IMR-90 (cell line): ENCODE results near the gene CD1D. TPM values are rescaled to one million over a fixed set of nuclear protein-coding genes. Genes with fewer than 3 reads are reported as not detected.

Experiments used
- ATAC-seq: fragments of 200-7000 bp; cut with Tn5 transposase; 2 replicates; pipeline ENCODE4 v1.9.1; 2020; ENCODE audit warnings: low read depth, mild to moderate bottlenecking, moderate library complexity
- BruUV-seq: library from RNA; stranded (reverse); fragments of 400-500 nt; replicated peaks from 2 replicates; lab custom pipeline; 2021; lab: Mats Ljungman, UMichigan
- CTCF ChIA-PET: fragments of 300-600 bp; formaldehyde crosslinking; extraction: SDS; loops from one replicate; lab custom pipeline; 2021; ENCODE audit warnings: antibody characterized with exemption; lab: Yijun Ruan, JAX
- POLR2A ChIA-PET: fragments of 300-600 bp; sonication (Branson Sonifier 250); formaldehyde crosslinking; loops from one replicate; lab custom pipeline; 2022; ENCODE audit warnings: antibody characterized with exemption; ENCODE audit not compliant: unreplicated experiment; lab: Charles Lee
- DNase-seq: peaks from one replicate; pipeline ENCODE4 v3.0.0; 2013
- H2AFZ ChIP-seq: replicated peaks from 2 replicates; pipeline ENCODE3; 2013; ENCODE audit warnings: low read length, mild to moderate bottlenecking; ENCODE audit not compliant: poor library complexity
- H2AK5ac ChIP-seq: 2 replicates; pipeline ENCODE4 v1.6.1; 2013; ENCODE audit warnings: low read depth, low read length, inconsistent platforms
- H2AK9ac ChIP-seq: replicated peaks from 2 replicates; pipeline ENCODE3; 2013; ENCODE audit warnings: mild to moderate bottlenecking, low read depth, low read length, moderate library complexity; ENCODE audit not compliant: poor library complexity
- H2BK120ac ChIP-seq: 2 replicates; pipeline ENCODE4 v1.6.1; 2013; ENCODE audit warnings: low read depth, low read length, inconsistent platforms
- H2BK15ac ChIP-seq: 3 replicates; pipeline ENCODE4 v1.6.1; 2013; ENCODE audit warnings: low read depth, low read length, inconsistent platforms
- H2BK20ac ChIP-seq: 2 replicates; pipeline ENCODE4 v1.6.1; 2013; ENCODE audit warnings: low read depth, mild to moderate bottlenecking, inconsistent platforms, low read length, moderate library complexity
- H2BK5ac ChIP-seq: 2 replicates; pipeline ENCODE4 v1.6.1; 2013; ENCODE audit warnings: mild to moderate bottlenecking, low read depth, low read length, inconsistent platforms; ENCODE audit not compliant: poor library complexity, severe bottlenecking
- H3K14ac ChIP-seq: replicated peaks from 2 replicates; pipeline ENCODE4 v1.6.1; 2013; ENCODE audit warnings: low read depth, low read length, inconsistent platforms
- H3K18ac ChIP-seq: 2 replicates; pipeline ENCODE4 v1.6.1; 2013; ENCODE audit warnings: low read depth, low read length, control low read depth
- H3K23ac ChIP-seq: 2 replicates; pipeline ENCODE4 v1.6.1; 2013; ENCODE audit warnings: low read depth, low read length, inconsistent platforms
- H3K27ac ChIP-seq: 2 replicates; pipeline ENCODE4 v1.5.1; 2013; ENCODE audit warnings: mild to moderate bottlenecking, control low read depth, low read length; ENCODE audit not compliant: insufficient read depth
- H3K27me3 ChIP-seq: 2 replicates; pipeline ENCODE4 v1.6.1; 2013; ENCODE audit warnings: low read length; ENCODE audit not compliant: control insufficient read depth, insufficient read depth
- H3K36me3 ChIP-seq: 2 replicates; pipeline ENCODE4 v1.6.1; 2013; ENCODE audit warnings: low read length, mixed read lengths; ENCODE audit not compliant: control insufficient read depth, insufficient read depth
- H3K4ac ChIP-seq: 2 replicates; pipeline ENCODE4 v1.6.1; 2013; ENCODE audit warnings: low read depth, low read length, inconsistent platforms
- H3K4me1 ChIP-seq: 2 replicates; pipeline ENCODE4 v1.6.1; 2013; ENCODE audit warnings: low read length, mixed read lengths; ENCODE audit not compliant: control insufficient read depth, insufficient read depth
- H3K4me2 ChIP-seq: 2 replicates; pipeline ENCODE4 v1.6.1; 2013; ENCODE audit warnings: low read depth, mild to moderate bottlenecking, control low read depth, low read length, moderate library complexity
- H3K4me3 ChIP-seq: 2 replicates; pipeline ENCODE4 v1.5.1; 2013; ENCODE audit warnings: low read depth, mild to moderate bottlenecking, control low read depth, low read length, moderate library complexity; ENCODE audit not compliant: insufficient read depth
- H3K56ac ChIP-seq: 2 replicates; pipeline ENCODE4 v1.6.1; 2013; ENCODE audit warnings: low read length, inconsistent platforms; ENCODE audit not compliant: insufficient read depth; ENCODE audit errors: extremely low read depth
- H3K79me1 ChIP-seq, 2 experiments: 2 replicates each; pipeline ENCODE4 v1.6.1; 2013; ENCODE audit warnings: low read length in 2 of 2, inconsistent platforms in 1 of 2, low read depth in 1 of 2
- H3K9ac ChIP-seq: 2 replicates; pipeline ENCODE4 v1.6.1; 2013; ENCODE audit warnings: low read depth, low read length, control low read depth
- H3K9me1 ChIP-seq: 2 replicates; pipeline ENCODE4 v1.6.1; 2013; ENCODE audit warnings: low read length, inconsistent platforms; ENCODE audit not compliant: insufficient read depth
- H3K9me3 ChIP-seq: 2 replicates; pipeline ENCODE4 v1.6.1; 2013; ENCODE audit warnings: low read length; ENCODE audit not compliant: control insufficient read depth, insufficient read depth
- H4K20me1 ChIP-seq: 2 replicates; pipeline ENCODE4 v1.6.1; 2013; ENCODE audit warnings: low read length, inconsistent platforms; ENCODE audit not compliant: insufficient read depth
- H4K5ac ChIP-seq: 2 replicates; pipeline ENCODE4 v1.6.1; 2013; ENCODE audit warnings: mild to moderate bottlenecking, low read depth, low read length, control low read depth
- H4K8ac ChIP-seq, 2 experiments: 2 replicates each; pipeline ENCODE4 v1.6.1; 2013; ENCODE audit warnings: low read depth in 2 of 2, low read length in 2 of 2, control low read depth in 1 of 2, inconsistent platforms in 1 of 2
- H4K91ac ChIP-seq: 2 replicates; pipeline ENCODE4 v1.6.1; 2013; ENCODE audit warnings: low read depth, low read length, inconsistent platforms; ENCODE audit not compliant: insufficient read depth
- CEBPB ChIP-seq: IDR thresholded peaks from 2 replicates; pipeline ENCODE4 v1.6.1; 2012; ENCODE audit warnings: low read depth, low read length, improper control_type of control experiment
- CHD1 ChIP-seq: IDR thresholded peaks from 2 replicates; pipeline ENCODE4 v1.6.1; 2012; ENCODE audit warnings: low read depth, low read length, improper control_type of control experiment
- MAFK ChIP-seq: IDR thresholded peaks from 2 replicates; pipeline ENCODE4 v1.6.1; 2012; ENCODE audit warnings: low read depth, low read length, improper control_type of control experiment
- SMC3 ChIP-seq: fragments of 150-350 bp; IDR thresholded peaks from 2 replicates; pipeline ENCODE4 v1.6.1; 2016; ENCODE audit warnings: low read depth, mild to moderate bottlenecking, antibody characterized with exemption, low read length, moderate library complexity
- USF2 ChIP-seq: fragments of 150-350 bp; IDR thresholded peaks from 2 replicates; pipeline ENCODE4 v1.6.1; 2017; ENCODE audit warnings: mild to moderate bottlenecking, antibody characterized with exemption, low read length, low read depth
- WGBS, 2 experiments: methylation state at CpG; one replicate each; pipeline versions ENCODE4 v1.1.5 to v1.1.7; 2013; ENCODE audit warnings: missing lambda C conversion rate in 2 of 2; ENCODE audit not compliant: insufficient read length in 1 of 2; ENCODE audit errors: extremely low coverage in 2 of 2; 5-methylcytosine and 5-hydroxymethylcytosine counted together
- dilution Hi-C: fragments of 300-500 bp; cut with HindIII; formaldehyde crosslinking; loops from one replicate; pipeline ENCODE4 v1.14.3; 2018; ENCODE audit warnings: low sequenced_read_pairs; ENCODE audit not compliant: unreplicated experiment
- in situ Hi-C: fragments of 300-500 bp; cut with MboI; formaldehyde crosslinking; loops from 3 replicates; pipeline ENCODE4 v1.14.3; 2019; ENCODE audit warnings: low sequenced_read_pairs, inconsistent platforms, mixed read lengths
- intact Hi-C: fragments of 100-400 bp; cut with micrococcal nuclease; formaldehyde crosslinking; loops from 2 replicates; pipeline ENCODE4 v1.10.0; 2022
- polyA plus RNA-seq, 3 experiments: library from polyadenylated mRNA; depleted of rRNA; stranded (reverse); fragments of >200 nt; gene quantifications; 2 replicates each; pipeline ENCODE4 v1.2.3, GENCODE V29; 2012; ENCODE audit warnings: low replicate concordance in 1 of 3
- total RNA-seq: library from RNA; depleted of rRNA; stranded (reverse); fragments of >200 nt; gene quantifications from 2 replicates; pipeline ENCODE4 v1.2.3, GENCODE V29; 2012

The CD1D gene
- total and polyA plus RNA-seq, 2 of the 4 experiments (the other 2 are of a cell fraction) = not detected

- peak overlapping the region; percentile 82 for H3K14ac ChIP-seq
- POLR2A ChIA-PET = no interaction called here
Measured at GRCh38 chr1:158149577-158150269, 31.0 kb upstream of the CD1D start.

More at GRCh38 chr1:158149577-158150269, 31.0 kb upstream of the CD1D start:
- 8% methylated on average over 12 of the region's 31 CpGs; no CpG with 5 or more reads in 1 of the 2 experiments for WGBS, 2 experiments
- Histone ChIP-seq H4K5ac (peak overlapping the region; percentile 99), H3K23ac (peak overlapping the region; percentile 28; the same call in 1 of the 2 replicates), H3K4me3 (peak overlapping the region; percentile 34), H2AFZ (peak overlapping the region; percentile 96), H4K20me1 (no peaks in the 10 kb centered on the region), H4K91ac (peak overlapping the region; percentile 86), H3K36me3 (no peaks in the 10 kb centered on the region), H3K18ac (peak overlapping the region; percentile 46; the same call in 1 of the 2 replicates), H3K4me2 (peak overlapping the region; percentile 79), H2BK20ac (no peak overlapping the region), H3K9ac (no peak overlapping the region), H4K8ac (peak overlapping the region; percentile 98 to 100), H2BK5ac (peak overlapping the region; percentile 34), H3K79me1 (no peaks in the 10 kb centered on the region), H3K9me1 (peaks cover 6% of the 10 kb centered on the region), H2AK9ac (peak overlapping the region; percentile 22), H2BK15ac (0 out of 3 replicates have a peak overlapping the region, but pooled peaks have one; percentile 57), H2BK120ac (no peak overlapping the region), H3K27me3 (peaks cover 2% of the 10 kb centered on the region; the same call in 1 of the 2 replicates), H3K56ac (peak overlapping the region; percentile 63; the same call in 1 of the 2 replicates), H3K9me3 (no peaks in the 10 kb centered on the region), H3K4me1 (peaks cover 3% of the 10 kb centered on the region), H3K4ac (peak overlapping the region; percentile 88), H3K27ac (no peak overlapping the region), H2AK5ac (no peak overlapping the region)
- CTCF ChIA-PET = interaction anchor here (0.6 to 0.7 kb wide), 3 partner anchors 54 to 1887 kb away, joined by 3 to 4 read pairs (median 3); no protein-coding TSS in a partner anchor
- in situ Hi-C loops (loop anchor here (25.0 kb wide), 1 partner anchor 787 kb away; no protein-coding TSS in a partner anchor), intact Hi-C loops (no loop called here), dilution Hi-C loops (loop anchor here (25.0 kb wide), 1 partner anchor 187 kb away; no protein-coding TSS in a partner anchor)
- ATAC-seq = peak; percentile 98
- BruUV-seq = no TSS peak
- TF ChIP-seq SMC3 (no peak), CEBPB (peak; percentile 64), CHD1 (no peak), USF2 (peak; percentile 30; the same call in 1 of the 2 replicates), MAFK (no peak)
- peak; percentile 95 for DNase-seq
